ENCODE measurements around the gene BAIAP2L2.
"Not testable (repeated sequence)": the region's sequence is repeated elsewhere in the genome, so short reads cannot be mapped to it uniquely, and the experiment has no call there.

BAIAP2L2 gene, protein sequence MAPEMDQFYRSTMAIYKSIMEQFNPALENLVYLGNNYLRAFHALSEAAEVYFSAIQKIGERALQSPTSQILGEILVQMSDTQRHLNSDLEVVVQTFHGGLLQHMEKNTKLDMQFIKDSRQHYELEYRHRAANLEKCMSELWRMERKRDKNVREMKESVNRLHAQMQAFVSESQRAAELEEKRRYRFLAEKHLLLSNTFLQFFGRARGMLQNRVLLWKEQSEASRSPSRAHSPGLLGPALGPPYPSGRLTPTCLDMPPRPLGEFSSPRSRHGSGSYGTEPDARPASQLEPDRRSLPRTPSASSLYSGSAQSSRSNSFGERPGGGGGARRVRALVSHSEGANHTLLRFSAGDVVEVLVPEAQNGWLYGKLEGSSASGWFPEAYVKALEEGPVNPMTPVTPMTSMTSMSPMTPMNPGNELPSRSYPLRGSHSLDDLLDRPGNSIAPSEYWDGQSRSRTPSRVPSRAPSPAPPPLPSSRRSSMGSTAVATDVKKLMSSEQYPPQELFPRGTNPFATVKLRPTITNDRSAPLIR

DNA sequence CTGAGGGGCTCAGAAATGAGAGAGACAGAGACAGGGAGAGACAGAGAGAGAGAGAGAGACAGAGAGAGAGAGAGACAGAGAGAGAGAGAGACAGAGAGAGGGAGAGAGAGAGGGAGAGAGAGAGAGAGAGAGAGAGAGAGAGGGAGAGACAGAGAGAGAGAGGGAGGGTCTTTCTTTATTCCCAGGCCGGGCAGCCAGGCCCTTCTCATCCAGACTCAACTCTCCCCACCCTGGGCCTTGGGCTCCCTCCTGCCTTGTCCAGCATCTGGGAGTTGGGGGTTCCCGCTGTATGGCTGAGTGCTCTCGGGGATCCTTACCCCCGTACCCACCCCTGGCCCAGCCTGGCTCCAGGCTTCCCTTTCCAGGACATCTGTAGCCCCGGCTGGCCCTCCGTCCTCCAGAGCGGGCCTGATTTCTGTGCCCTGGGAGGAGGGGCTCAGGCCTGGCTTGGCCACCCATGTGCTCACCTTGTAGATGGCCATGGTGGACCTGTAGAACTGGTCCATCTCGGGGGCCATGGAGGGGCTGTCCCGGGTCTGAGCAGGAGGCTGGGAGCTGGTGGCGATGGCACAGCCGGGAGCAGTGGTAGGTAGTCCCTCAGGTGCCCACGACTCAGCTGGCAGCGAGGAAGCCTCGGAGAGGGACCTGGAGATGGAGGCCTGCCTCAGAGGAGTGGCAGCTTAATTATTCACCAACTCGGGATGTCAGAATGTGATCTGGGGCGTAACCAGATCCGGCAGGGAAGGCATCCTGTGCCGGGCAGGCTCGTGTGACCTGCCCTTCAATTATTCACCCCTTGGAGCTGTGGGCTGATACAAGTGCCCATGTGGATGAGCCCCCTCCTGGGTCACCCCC is at the start of gene BAIAP2L2:
Gene BAIAP2L2, minus strand, starts transcription at position 677 of the 855 bp plus-strand sequence. Its CDS starts 159 bp downstream, at position 518.
- DNase-seq (ENCODE audit: low read depth in 2 of 2) = no peak

DNA sequence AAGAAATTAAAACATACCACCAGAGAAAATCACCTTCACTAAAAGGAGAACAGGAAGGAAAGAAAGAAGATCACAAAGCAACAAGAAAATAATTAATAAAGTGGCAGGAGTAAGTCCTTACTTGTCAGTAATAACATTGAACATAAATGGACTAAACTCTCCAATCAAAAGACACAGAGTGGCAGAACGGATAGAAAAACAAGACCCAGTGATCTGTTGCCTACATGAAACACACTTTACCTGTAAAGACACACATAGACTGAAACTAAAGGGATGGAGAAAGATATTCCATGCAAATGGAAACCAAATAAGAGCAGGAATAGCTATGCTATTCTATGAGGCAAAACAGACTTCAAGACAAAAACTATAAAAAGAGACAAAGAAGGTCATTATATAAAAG is 45.2 kb upstream of the BAIAP2L2 start:
- no peak for DNase-seq (ENCODE audit: low read depth in 2 of 2)

DNA sequence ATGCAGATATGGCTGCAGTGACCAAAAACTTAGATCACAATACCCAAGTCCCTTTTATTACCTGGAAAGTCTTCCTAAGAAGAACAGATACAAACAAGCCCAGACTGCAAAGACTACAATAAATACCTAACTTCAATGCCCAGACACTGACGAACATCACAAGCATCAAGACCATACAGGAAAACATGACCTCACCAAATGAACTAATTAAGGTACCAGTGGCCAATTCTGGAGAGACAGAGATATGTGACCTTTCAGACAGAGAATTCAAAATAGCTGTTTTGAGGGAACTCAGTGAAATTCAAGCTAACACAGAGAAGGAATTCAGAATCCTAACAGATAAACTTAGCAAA is 44.1 kb upstream of the BAIAP2L2 start:
- DNase-seq (ENCODE audit: low read depth in 2 of 2) = not testable (repeated sequence)

DNA sequence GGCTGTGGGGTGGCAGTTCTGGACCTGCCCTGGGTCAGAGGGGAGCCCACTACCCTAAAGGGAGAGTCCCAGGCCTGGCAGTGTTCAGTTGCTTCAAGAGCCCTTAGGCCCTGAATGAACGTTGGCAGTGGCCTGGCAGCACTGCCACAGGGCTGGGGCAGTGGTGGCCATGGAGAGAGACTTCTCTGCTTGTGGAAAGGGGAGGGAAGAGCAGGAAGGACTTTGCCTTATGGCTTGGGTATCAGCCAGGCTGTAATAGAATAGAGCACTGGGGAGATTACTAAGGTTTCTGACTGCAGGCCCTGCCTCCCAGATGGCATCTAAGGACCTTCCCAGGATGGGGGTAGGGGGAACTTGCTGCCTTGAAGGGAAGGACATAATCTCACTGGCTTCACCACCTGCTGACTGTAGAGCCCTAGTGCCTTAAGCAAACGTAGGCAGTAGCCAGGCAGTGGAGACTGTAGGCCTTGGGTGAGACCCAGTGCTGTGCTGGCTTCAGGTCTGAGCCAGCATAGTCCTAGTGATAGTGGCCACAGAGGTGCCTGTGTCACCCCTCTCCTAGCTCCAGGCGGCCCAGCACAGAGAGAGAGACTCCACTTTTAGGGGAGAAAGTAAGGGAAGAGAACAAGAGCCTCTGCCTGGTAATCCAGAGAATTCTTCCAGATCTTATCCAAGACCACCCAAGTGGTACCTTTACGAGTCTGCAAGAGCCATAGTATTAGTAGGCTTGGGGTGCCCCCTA is 43.5 kb upstream of the BAIAP2L2 start:
- no peak for DNase-seq (ENCODE audit: low read depth in 2 of 2)

DNA sequence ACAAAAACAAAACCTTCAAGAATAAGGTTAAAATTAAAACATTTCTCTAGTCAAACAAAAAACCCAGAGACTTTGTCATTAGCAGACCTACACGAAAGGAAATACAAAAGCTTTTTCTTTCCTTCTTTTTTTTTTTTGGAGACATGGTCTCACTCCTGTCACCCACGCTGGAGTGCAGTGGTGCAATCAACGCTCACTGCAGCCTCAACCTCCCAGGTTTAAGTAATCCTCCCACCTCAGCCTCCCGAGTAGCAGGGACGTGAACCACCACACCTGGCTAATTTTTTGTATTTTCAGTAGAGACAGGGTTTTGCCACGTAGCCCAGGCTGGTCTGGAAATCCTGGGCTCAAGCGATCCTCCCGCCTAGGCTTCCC is 40.6 kb upstream of the BAIAP2L2 start:
- DNase-seq (ENCODE audit: low read depth in 2 of 2) = no peak

DNA sequence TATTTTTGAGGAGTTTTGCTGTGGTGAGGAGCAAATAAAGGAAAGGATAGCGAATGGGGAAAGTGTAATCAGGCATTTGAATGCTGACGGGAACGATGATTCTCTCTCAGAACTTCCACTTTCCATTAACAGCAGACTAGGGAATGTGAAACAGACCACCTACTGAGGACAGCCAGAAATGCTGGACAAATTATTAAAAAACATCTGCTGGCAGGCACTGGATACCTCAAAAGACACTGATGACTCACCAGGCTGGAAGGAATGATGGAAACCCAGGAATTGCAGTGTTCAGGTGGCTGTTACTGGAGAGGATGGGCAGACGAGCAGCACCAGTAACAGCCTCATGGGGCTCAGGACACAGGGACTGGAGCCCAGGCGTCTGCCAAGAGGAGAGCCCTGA is 37.8 kb upstream of the BAIAP2L2 start:
- no peak for DNase-seq (ENCODE audit: low read depth in 2 of 2)

DNA sequence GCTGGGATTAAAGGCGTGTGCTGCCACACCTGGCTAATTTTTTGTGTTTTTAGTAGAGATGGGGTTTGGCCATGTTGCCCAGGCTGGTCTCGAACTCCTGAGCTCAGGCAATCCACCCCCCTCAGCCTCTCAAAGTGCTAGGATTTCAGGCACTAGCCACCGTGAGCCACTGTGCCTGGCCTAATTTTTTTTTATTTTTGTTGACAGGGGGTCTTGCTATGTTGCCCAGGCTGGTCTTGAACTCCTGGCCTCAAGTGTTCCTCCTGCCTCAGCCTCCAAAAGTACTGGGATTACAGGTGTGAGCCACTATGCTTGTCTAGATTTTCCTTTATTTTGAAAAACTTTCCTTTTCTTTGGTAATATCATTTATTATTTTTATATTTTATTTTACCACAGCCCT is 35.7 kb upstream of the BAIAP2L2 start:
- not testable (repeated sequence) for DNase-seq (ENCODE audit: low read depth in 2 of 2)

DNA sequence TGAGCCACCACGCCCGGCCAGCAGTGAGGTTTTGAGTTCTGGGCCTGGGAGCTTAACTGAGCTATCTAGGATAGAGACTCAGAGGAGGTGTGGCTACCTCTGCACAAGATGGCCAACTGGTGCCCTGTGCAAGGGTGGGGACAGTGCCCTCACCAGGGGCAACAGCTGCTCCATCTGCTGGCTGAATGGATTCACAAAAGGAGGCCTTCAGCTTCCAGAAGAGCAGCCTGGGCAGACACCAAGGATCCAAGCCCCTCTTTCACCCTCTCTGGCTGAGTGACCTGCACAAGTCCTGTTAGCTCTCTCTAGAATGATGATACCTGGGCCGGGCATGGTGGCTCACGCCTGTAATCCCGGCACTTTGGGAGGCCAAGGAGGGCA is 33.5 kb upstream of the BAIAP2L2 start:
- DNase-seq (ENCODE audit: low read depth in 2 of 2) = no peak

DNA sequence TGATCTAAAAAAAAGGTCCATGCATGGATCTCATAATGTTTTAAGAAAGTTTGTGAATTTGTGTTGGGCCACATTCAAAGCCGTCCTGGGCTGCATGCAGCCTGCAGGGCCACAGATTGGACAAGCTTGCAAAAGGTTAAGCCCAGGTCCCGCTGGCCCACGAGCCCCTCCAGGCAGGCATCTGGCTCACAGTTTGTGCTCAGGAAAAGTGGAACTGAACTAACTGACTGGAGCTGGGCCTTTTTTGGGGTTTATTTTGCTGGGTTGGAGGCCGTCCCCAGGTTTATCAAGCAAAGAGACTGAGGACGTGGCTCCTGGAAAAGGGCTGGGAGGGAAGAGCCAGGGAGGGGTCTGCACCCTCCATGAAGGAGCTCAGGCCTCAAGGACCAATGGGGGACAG is 32.1 kb upstream of the BAIAP2L2 start:
- no peak for DNase-seq (ENCODE audit: low read depth in 2 of 2)

DNA sequence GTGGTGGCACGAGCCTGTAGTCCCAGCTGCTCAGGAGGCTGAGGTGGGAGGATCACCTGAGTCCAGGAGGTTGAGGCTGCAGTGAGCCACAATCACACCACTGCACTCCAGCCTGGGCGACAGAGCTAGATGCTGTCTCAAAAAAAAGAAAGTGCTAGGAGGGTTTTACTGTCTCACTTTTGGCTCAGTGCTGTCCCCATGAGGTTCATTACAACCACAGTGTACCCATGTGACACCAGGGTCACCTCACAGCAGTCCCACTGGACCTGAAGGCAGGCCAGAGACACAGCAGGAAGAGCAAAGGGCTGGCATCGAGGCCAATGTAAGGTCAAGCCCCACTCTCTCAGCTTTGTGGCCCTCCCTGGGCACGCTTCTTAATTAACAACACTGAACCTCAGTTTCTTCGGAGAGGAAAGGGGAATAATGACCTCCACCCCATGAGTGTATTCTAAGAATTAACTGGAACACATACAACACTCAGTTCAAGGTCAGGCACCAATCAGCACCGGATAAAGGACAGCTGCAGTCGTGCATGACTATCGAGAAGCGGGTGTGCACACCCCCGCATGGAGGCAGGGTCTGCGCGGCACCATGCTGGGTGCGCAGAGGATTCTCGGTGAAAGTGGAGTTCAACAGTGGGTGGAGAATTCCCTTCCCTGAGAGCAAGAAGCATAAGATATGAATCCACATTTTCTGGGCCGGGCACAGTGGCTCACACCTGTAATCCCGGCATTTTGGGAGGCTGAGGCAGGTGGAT is 30.9 kb upstream of the BAIAP2L2 start:
- no peak for DNase-seq (ENCODE audit: low read depth in 2 of 2)

DNA sequence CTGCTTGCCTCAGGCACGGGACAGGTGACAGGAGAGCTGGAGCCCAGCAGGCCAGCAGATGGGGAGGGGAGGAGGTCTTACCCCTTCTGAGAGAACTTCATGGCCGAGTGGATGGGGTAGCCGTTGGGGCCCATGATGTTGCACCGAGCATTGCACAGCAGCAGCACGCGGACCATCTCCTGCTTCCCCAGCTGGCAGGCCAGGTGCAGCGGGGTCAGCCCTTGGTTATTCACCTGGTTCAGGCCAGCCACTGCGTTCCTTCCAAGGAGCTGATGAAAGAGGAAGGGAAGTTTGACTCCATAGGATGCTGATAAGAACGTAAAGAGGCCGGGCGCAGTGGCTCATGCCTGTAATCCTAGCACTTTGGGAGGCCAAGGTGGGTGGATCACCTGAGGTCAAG is 29.4 kb upstream of the BAIAP2L2 start:
- no peak for DNase-seq (ENCODE audit: low read depth in 2 of 2)

DNA sequence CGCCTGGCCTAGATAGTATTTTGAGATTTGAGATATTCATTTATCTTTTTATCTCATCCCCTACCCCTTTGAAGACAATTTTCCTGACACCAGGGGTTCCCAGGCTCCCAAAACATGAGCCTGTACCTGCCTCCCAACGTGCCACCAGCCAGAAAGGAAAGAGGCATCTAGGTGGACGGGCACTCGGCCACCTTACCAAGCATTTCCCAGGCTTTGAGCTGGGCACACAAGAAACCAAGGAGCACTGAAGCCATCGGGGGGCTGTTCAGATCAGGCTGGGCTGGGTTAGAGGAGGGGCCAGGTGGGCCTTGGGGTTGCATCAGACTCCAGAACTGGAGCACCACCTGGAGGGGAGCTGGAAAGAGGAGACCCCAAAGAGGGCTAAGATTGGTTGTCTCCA is 28.5 kb upstream of the BAIAP2L2 start:
- no peak for DNase-seq (ENCODE audit: low read depth in 2 of 2)

DNA sequence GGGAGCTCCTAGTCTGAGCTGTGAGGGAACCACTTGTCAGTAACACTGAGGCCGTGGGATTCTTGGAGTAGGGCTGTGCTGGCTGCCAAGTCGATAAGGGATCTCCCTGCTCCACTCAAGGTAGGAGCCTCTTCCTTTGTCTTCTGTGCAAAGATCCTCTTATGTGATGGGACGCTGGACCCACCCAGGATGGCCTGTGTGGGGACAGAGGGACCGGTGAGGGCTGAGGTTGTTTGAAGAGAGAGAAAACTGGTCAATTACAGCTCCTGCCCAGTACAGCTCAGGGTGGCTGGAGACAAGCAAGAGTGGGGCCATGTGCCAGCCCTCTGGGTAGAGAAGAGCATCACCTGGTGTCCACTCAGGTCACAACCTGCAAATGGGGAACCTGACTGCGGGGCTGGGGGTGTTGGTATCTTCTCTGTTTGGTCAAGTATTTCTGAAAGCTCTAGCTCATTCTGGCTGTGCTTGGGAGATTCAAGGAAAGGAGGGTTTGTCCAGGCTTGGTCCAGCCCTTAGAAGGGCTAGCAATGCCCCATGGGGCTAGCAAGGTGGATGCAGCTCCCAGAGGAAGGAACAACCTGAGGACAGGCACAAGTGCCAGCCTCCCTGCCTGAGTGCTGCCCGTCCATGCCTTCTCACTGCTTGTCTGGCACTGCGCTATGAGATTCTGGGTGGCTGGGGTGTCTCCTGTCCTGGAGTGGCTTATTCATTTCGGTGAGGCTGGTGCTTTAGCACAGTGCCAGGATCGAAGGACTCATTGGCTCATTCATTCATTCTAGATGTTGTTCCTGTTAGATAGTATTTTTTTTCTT is 27.6 kb upstream of the BAIAP2L2 start:
- no peak for DNase-seq (ENCODE audit: low read depth in 2 of 2)

DNA sequence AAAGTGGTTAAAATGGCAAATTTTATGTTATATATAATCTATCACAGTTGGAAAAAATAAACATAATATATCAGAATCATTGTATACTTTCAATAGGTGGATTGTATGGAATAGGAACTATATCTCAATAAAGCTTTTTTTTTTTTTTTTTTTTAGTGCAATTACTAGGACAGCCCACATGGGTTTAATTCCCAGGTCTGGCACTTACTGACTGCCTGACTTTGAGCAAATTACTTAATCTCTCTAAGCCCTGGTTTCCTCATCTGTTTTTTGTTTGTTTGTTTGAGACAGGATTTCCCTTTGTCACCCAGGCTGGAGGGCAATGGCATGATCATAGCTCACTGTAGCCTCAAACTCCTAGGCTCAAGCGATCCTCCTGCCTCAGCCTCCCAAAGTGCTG is 26.1 kb upstream of the BAIAP2L2 start:
- no peak for DNase-seq (ENCODE audit: low read depth in 2 of 2)

DNA sequence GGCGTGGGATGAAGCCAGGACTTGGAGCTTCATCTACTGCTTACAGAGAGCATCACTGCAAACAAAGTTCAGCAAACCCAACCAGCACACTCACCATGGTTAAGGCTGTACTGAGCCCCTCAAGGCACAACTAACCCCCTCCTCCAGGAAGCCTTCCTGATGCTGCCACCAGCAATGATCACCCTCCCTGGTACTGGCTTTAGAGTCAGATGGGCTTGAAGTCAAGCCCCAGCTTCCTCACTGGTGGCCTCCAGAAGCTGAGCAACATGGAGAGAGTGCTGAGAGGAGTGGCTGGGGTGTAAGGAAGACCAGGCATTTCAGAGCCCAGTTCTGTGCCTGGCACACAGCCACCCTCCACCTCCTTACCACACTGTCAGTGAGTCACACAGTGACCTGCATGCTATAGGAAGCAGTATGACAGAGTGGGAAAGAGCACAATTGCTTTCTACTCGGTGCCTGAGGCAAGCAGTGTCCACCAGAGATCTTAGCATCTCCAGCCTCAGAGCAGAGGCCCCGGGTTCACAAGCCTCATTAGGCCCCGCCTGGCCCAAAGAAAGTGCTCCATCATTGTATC is 24.7 kb upstream of the BAIAP2L2 start:
- DNase-seq (ENCODE audit: low read depth in 2 of 2) = no peak

DNA sequence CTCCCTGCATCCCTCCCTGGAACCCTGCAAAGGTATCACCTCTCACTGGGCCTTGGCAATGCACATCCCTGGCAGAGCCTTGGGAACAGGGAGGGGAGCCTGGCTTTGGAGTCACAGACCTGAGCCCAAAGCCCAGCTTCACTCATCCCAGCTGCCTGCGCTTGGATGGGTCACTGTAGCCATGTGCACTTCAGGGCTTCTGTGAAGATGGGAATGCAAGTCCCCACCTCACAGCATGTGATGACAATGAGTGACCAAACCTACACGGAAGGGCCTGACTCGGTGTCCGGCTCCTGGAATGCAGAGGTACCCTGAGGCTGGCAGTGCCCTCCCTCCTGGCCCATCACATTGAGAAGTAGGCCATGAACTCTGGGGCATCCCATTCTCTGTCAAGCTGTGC is 22.8 kb upstream of the BAIAP2L2 start:
- DNase-seq (ENCODE audit: low read depth in 2 of 2) = no peak

DNA sequence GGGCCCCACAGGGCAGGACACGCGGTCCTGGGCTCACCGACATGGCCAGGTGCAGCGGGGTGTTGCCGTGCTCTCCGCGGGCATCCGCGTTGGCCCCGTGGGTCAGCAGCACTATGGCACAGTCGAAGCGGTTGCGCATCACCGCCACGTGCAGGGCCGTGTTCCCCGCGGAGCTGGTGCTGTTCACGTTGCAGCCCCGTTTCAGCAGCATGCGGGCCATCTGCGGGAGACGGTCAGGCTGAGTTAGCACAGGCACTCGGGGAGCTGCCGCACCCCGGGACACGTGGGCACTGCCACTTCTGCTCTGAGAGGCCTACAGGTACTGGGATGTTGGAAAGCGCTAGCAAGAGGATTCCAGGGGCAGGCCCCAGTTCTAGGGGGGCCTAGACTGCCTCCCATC is 22.3 kb upstream of the BAIAP2L2 start:
- no peak for DNase-seq (ENCODE audit: low read depth in 2 of 2)

DNA sequence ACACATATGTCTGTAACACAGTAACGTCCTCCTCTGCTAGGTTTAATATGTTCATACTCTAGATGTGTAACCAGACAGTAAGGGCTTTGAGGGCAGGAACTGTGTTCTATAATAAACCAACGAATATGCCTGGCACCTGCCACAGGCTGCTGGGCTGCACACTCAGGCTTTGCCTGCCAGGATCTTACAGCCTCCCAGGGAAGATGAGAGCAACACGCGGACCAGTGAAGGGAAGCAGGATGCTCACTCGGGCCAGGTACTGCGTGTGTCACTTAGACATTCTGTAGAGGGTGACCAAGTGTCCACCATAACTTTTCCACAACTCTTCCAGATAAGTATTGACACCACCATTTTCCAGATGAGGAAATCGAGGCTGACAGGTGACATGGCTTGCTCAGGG is 21.7 kb upstream of the BAIAP2L2 start:
- no peak for DNase-seq (ENCODE audit: low read depth in 2 of 2)

DNA sequence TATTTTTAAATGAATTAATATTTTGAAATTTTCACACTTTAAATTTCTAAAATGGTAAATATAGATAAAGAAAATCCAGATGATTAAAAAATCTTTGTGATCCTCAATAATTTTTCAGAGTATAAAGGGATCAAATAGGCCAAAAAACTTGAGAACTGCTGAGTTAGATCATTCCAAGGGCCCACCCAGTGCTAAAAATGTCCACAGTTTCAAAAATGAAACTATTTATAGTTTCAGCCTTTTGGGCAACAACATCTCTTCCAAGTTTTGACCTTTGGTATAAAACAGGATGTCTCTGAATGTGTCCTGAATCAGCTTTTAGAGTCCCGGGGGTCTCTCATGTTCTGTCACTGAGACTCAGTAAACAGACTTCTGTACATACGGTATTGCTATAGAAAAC is 20.9 kb upstream of the BAIAP2L2 start:
- no peak for DNase-seq (ENCODE audit: low read depth in 2 of 2)

DNA sequence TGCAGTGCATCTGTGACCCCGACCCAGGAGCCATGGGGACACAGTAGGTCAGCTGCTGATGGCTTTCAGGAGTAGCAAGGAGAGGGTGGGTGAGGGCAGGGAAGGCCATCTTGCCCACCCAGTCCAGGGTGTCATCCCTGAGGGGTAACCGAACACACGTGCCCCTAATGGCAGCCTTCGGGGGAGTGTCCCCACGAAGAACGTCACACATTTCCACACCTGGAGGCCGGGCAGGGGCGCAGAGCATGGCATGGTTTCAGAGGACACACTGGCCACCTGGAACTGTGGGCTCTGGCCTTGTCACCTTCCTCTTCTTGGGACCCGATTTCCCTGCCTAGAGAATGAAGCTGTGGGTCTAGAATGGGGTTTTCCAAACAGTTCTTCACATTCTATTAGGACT is 19.4 kb upstream of the BAIAP2L2 start:
- no peak for DNase-seq (ENCODE audit: low read depth in 2 of 2)

Measured in stimulated activated CD4-positive, alpha-beta T cell treated with anti-CD3 and anti-CD28 coated beads, Interleukin-15, amount 100 ng/mL, for 48 hours (primary cell).